NCI-H2196 (cell line): ENCODE results near the gene NFKBIZ.
A peak's percentile ranks its signal among the peaks of the same experiment; 100 is the strongest.

ENCODE experiments used
- DNase-seq: peaks from one replicate; lab custom pipeline; 2025; ENCODE audit not compliant: unreplicated experiment; lab: John Stamatoyannopoulos, UW

Gene NFKBIZ

GRCh38 chr3:101848754-101849713 is at the start of gene NFKBIZ:
Gene NFKBIZ, plus strand, starts transcription at chr3:101849514. Its CDS starts 115 bp downstream, at chr3:101849629.
- peak; percentile 96 for DNase-seq

- DNase-seq: no peak
Measured at GRCh38 chr3:101801174-101801573, 48.1 kb upstream of the NFKBIZ start.

- no peak for DNase-seq
Measured at GRCh38 chr3:101802179-101802578, 47.1 kb upstream of the NFKBIZ start.

GRCh38 chr3:101803173-101803782 is 46.0 kb upstream of the NFKBIZ start:
- peak; percentile 87 for DNase-seq

GRCh38 chr3:101803939-101804338 is 45.4 kb upstream of the NFKBIZ start:
- DNase-seq: no peak

- no peak for DNase-seq
Measured at GRCh38 chr3:101806491-101806890, 42.8 kb upstream of the NFKBIZ start.

- DNase-seq: no peak
Measured at GRCh38 chr3:101807888-101808287, 41.4 kb upstream of the NFKBIZ start.

- DNase-seq: peak; percentile 36
Measured at GRCh38 chr3:101809178-101810021, 39.9 kb upstream of the NFKBIZ start.

GRCh38 chr3:101810022-101810418 is 39.3 kb upstream of the NFKBIZ start:
- DNase-seq: no peak

- no peak for DNase-seq
Measured at GRCh38 chr3:101811875-101812274, 37.4 kb upstream of the NFKBIZ start.

GRCh38 chr3:101812895-101813294 is 36.4 kb upstream of the NFKBIZ start:
- no peak for DNase-seq

GRCh38 chr3:101813817-101814440 is 35.4 kb upstream of the NFKBIZ start:
- DNase-seq: peak; percentile 51

- DNase-seq: peak; percentile 24
Measured at GRCh38 chr3:101814835-101815234, 34.5 kb upstream of the NFKBIZ start.

GRCh38 chr3:101816215-101817149 is 32.8 kb upstream of the NFKBIZ start:
- DNase-seq: no peak

GRCh38 chr3:101817992-101818391 is 31.3 kb upstream of the NFKBIZ start:
- no peak for DNase-seq

- DNase-seq: no peak
Measured at GRCh38 chr3:101819649-101820206, 29.6 kb upstream of the NFKBIZ start.

GRCh38 chr3:101821503-101821902 is 27.8 kb upstream of the NFKBIZ start:
- DNase-seq: no peak

GRCh38 chr3:101823525-101823924 is 25.8 kb upstream of the NFKBIZ start:
- DNase-seq: no peak

GRCh38 chr3:101824702-101825101 is 24.6 kb upstream of the NFKBIZ start:
- DNase-seq: no peak
